NCI-H226 (cell line): ENCODE results near the gene RNF151.
"Not testable (repeated sequence)": the region's sequence is repeated elsewhere in the genome, so short reads cannot be mapped to it uniquely, and the experiment has no call there.

ENCODE experiments used
- DNase-seq: peaks from one replicate; pipeline ENCODE4 v3.0.0-alpha.2; 2015

The RNF151 gene

GRCh38 chr16:1960665-1961630 lies 5.7 kb upstream of the RNF151 start:
- DNase-seq: no peak

DNA sequence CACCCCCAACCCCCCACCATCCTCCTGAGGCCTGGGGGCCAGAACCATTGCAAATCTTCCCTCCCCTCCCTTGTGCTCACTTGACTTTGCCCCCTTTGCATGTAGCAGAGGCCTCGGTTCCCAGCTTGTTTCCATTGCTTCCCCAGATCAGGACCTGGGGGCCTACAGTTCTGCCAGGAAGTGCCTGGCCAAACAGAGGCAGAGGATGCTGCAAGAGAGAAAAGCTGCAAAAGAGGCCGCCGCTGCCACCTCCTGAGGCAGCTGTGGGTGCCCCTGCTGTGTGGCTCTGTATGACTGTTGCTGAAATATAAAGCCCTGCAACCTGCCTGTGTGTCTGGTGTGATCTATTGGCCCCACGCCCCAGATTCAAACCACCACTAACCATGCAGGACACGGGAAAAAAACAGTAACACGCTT lies 5.0 kb upstream of the RNF151 start:
- no peak for DNase-seq

- not testable (repeated sequence) for DNase-seq
Measured at GRCh38 chr16:1962161-1963153, 4.2 kb upstream of the RNF151 start.

- DNase-seq: no peak
Measured at GRCh38 chr16:1963806-1964505, 2.7 kb upstream of the RNF151 start.

DNA sequence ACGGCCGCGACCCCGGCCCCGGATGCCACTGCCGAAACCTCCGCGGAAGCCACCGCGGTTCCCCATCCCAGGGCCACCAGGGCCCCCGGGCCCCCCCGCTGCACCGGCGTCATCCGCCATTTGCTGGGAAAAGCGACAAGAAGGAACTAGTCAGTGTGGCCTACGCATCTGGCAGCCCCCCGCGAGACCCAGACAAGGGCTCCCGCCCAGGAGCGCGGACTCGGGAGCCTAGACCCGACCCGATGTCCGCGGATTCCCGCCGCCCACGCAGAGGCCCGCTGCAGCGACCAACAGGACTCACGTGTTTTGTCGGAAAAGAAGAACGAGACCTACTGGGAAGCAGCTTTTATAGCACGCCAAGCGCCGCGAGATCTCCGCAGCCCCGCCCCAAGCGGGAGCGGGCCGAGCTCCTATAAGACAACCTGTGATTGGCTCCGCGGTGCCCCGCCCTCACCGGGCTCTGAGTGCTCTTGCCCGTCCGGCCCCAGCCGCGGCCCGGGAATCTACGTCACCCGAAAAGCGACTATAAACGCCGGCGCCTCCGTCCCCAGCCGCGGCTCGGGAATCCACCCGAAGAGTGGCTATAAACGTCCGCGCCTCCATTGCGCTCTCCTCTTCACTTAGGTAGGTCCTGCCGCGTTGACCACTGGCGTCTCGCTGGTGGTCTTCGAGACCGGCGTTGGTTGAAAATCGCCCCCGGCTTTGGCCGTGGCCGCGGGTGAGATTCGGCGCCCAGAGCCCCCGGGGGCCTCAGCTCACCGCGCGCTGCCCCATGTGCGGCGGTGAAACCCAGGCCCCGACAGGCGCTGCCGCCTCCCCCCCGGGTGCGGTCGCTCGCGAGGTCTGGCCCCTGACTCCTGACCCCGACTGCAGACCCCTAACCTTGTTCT lies 1.9 kb upstream of the RNF151 start, which contains the start of gene RPS2:
Gene RPS2, minus strand, starts transcription at position 321 of the 890 bp plus-strand sequence. Its CDS starts 201 bp downstream, at position 120.
- DNase-seq: peak; percentile 97

- no peak for DNase-seq
Measured at GRCh38 chr16:1965396-1966001, 1.2 kb upstream of the RNF151 start.

DNA sequence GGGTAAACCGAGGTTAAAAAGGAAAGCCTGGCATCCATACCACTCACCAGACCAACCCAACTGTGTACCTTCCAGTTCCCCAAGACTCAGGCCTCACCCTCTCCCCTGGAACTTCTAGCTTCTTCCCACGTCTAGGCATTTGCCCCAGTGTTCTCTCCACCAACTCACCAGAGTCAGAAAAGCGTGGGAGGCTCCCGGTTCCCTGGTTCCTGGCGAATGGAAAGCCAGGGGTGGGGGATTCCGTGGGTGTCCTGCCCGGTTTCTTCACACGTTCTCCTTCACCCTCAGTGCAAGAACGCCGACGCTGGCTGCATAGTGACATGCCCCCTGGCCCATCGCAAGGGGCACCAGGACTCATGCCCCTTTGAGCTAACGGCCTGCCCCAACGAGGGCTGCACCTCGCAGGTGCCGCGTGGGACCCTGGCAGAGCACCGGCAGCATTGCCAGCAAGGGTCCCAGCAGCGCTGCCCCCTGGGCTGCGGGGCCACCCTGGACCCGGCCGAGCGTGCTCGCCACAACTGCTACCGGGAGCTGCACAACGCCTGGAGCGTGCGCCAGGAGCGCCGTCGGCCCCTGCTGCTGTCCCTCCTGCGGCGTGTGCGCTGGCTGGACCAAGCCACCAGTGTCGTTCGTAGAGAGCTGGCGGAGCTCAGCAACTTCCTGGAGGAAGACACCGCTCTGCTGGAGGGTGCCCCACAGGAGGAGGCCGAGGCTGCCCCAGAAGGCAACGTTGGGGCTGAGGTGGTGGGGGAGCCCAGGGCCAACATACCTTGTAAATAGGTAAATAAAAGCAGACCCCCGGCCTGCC lies 1.7 kb downstream of the RNF151 start:
- DNase-seq: no peak

DNA sequence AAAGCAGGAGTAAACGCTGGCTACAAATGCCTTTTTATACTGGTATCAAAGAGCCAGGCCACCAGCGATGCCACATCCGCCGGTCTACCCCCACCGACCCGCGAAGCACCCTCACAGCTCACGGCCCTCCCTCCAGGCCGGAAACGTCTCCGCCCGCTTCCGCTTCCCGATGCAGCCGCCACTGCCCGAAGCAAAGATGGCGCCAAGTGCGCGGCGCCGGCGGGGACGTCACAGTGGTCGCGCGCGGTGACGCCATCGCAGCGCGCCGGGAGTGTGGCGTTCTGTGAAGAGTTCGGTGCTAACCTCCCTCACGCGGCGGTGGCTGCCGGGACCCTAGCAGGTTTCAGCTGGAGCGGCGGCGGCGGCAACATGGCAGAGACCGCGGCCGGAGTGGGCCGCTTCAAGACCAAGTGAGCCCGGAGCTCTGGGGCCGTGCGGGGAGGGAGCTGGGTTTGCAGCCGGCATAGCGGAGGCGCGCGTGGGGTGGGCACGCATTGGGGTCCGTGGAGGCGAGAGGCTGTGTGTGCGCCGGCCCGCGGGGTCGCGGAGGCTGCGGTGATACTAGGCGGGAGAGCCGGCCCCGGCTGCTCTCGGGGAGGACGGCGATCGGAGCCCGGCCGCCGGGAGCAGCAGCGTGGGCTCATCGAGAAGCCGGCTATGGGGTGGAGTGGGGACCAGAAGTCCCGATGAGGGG lies 5.3 kb downstream of the RNF151 start, which contains the start of gene TBL3:
Gene TBL3, plus strand, starts transcription at position 258 of the 694 bp plus-strand sequence. Its CDS starts 112 bp downstream, at position 370.
- peak; percentile 90 for DNase-seq

- no peak for DNase-seq
Measured at GRCh38 chr16:1972490-1972877, 5.8 kb downstream of the RNF151 start.

- no peak for DNase-seq
Measured at GRCh38 chr16:1973461-1974156, 7.0 kb downstream of the RNF151 start.

DNA sequence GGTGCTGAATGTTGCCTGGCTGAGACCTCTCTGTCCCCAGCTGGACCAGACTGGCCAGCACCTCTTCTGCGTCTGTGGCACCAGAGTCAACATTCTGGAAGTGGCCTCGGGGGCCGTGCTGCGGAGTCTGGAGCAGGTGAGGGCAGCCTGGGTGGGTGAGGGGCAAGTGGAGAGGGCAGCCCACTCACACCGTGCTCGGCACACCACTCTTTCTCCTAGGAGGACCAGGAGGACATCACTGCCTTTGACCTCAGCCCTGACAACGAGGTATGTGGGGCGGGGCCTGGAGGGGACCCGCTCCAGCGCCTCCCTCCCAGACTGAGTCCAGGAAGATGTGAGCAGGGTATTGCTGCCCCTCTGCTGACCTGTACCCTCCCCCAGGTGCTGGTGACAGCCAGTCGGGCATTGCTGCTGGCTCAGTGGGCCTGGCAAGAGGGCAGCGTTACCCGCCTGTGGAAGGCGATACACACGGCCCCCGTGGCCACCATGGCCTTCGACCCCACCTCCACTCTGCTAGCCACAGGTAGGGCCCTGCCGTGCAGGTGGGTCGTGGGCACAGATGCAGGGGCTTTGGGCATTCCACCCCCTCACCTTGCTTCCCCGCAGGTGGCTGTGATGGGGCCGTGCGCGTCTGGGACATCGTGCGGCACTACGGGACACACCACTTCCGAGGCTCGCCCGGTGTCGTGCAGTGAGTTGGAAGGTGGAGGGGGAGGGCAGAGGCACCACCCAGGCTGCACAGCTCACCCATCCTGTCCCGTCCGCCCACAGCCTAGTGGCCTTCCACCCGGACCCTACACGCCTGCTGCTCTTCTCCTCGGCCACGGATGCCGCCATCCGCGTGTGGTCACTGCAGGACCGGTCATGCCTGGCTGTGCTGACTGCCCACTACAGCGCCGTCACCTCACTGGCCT lies 7.8 kb downstream of the RNF151 start:
- no peak for DNase-seq

GRCh38 chr16:1975432-1976215 lies 9.0 kb downstream of the RNF151 start:
- no peak for DNase-seq

DNA sequence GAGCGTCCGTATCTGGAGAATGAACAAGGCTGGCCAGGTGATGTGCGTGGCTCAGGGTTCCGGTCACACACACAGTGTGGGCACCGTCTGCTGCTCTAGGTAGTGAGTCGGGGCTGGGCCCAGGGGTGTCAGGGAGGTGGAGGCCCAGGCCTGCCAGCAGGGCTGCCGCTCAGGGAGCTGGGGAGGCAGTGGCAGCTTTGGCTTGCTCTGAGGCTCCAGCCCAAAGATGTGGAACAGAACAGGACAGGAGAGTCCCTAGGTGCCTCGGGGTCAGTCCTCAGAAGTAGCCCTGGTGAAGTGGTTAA lies 9.5 kb downstream of the RNF151 start:
- DNase-seq: no peak

GRCh38 chr16:1976951-1977874 lies 10.6 kb downstream of the RNF151 start:
- no peak for DNase-seq

DNA sequence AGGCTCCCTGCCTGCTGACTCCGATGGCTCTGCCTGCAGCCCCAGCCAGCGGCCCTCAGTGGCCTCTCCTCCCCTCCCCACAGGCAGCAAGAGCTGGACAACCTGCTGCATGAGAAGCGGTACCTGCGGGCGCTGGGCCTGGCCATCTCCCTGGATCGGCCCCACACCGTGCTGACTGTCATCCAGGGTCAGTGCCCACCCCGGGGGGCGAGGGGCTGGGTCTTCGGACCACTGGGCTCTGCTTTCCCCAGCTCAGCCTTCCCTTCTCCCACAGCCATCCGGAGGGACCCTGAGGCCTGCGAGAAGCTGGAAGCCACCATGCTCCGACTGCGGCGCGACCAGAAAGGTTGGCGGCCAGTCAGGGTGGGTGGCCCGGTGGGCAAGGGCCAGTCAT lies 11.2 kb downstream of the RNF151 start:
- DNase-seq: no peak
